H1 (cell line): ENCODE results near the gene DPM2. TPM values are rescaled to one million over a fixed set of nuclear protein-coding genes. Genes with fewer than 3 reads are reported as not detected.

Source experiments
- CTCF ChIA-PET: fragments of 300-600 bp; sonication (Branson Sonifier 250); formaldehyde crosslinking; loops from one replicate; lab custom pipeline; 2021; ENCODE audit not compliant: partially characterized antibody; lab: Charles Lee
- POLR2A ChIA-PET: fragments of 300-600 bp; sonication (Branson Sonifier 250); formaldehyde crosslinking; loops from one replicate; lab custom pipeline; 2021; ENCODE audit warnings: inconsistent platforms; ENCODE audit not compliant: partially characterized antibody; lab: Charles Lee
- DNase-seq, 2 experiments: peaks; one replicate each; pipeline versions ENCODE4 v3.0.0 to v3.0.0-alpha.2; 2010 to 2022; ENCODE audit warnings: low spot score in 2 of 2, low read depth in 1 of 2, mixed read lengths in 1 of 2
- FAIRE-seq: peaks from 2 replicates; lab custom pipeline; 2011; peaks lifted over from hg19 to GRCh38; lab: Jason Lieb, UNC
- H2AFZ ChIP-seq: 2 replicates; pipeline ENCODE4 v1.8.1; 2012; ENCODE audit warnings: low read length, inconsistent platforms
- H2AK5ac ChIP-seq: 2 replicates; pipeline ENCODE4 v1.6.1; 2013; ENCODE audit warnings: low read depth, low read length
- H2BK120ac ChIP-seq: replicated peaks from 2 replicates; pipeline ENCODE3; 2013; ENCODE audit warnings: low read depth, low read length, inconsistent platforms
- H2BK12ac ChIP-seq: 2 replicates; pipeline ENCODE4 v1.6.1; 2013; ENCODE audit warnings: low read depth, low read length
- H2BK15ac ChIP-seq: 2 replicates; pipeline ENCODE4 v1.6.1; 2013; ENCODE audit warnings: low read length
- H2BK20ac ChIP-seq: 2 replicates; pipeline ENCODE4 v1.6.1; 2013; ENCODE audit warnings: low read length
- H2BK5ac ChIP-seq: 2 replicates; pipeline ENCODE4 v1.6.1; 2013; ENCODE audit warnings: low read depth, low read length
- H3K14ac ChIP-seq: 2 replicates; pipeline ENCODE4 v1.6.1; 2013; ENCODE audit warnings: inconsistent platforms; ENCODE audit not compliant: insufficient read length
- H3K18ac ChIP-seq: 2 replicates; pipeline ENCODE4 v1.6.1; 2013; ENCODE audit warnings: low read length; ENCODE audit errors: extremely low read depth
- H3K23ac ChIP-seq: 2 replicates; pipeline ENCODE4 v1.6.1; 2013; ENCODE audit warnings: inconsistent platforms; ENCODE audit not compliant: insufficient read length
- H3K23me2 ChIP-seq: 2 replicates; pipeline ENCODE4 v1.6.1; 2013; ENCODE audit warnings: low read depth, low read length
- H3K27ac ChIP-seq: 2 replicates; pipeline ENCODE4 v1.6.1; 2011; ENCODE audit warnings: low read depth, low read length, inconsistent platforms
- H3K27me3 ChIP-seq, 4 experiments: replicated peaks in 1 of 4; 1 replicate in 1 of 4; 2 replicates in 3 of 4; pipeline versions ENCODE4 v1.6.1 to v1.8.1; 2011 to 2013; ENCODE audit warnings: low read length in 3 of 4, mild to moderate bottlenecking in 3 of 4, inconsistent platforms in 2 of 4, mixed read lengths in 2 of 4, moderate library complexity in 1 of 4; ENCODE audit not compliant: control insufficient read depth in 3 of 4, insufficient read depth in 3 of 4; ENCODE audit errors: extremely low read depth in 1 of 4
- H3K36me3 ChIP-seq, 4 experiments: 2 replicates each; pipeline versions ENCODE4 v1.6.1 to v1.8.1; 2011 to 2013; ENCODE audit warnings: mild to moderate bottlenecking in 4 of 4, low read length in 3 of 4, moderate library complexity in 2 of 4, control low read depth in 1 of 4, inconsistent platforms in 1 of 4; ENCODE audit not compliant: insufficient read depth in 4 of 4, control insufficient read depth in 2 of 4
- H3K4ac ChIP-seq: replicated peaks from 2 replicates; pipeline ENCODE3; 2013; ENCODE audit warnings: low read length, low read depth, mixed read lengths, inconsistent platforms; ENCODE audit not compliant: insufficient read length
- H3K4me1 ChIP-seq, 4 experiments: replicated peaks in 1 of 4; 1 replicate in 1 of 4; 2 replicates in 3 of 4; pipeline versions ENCODE4 v1.6.1 to v1.8.1; 2011 to 2013; ENCODE audit warnings: low read length in 3 of 4, inconsistent platforms in 2 of 4, mixed read lengths in 1 of 4; ENCODE audit not compliant: insufficient read depth in 4 of 4, control insufficient read depth in 3 of 4
- H3K4me2 ChIP-seq, 2 experiments: 2 replicates each; pipeline versions ENCODE4 v1.6.1 to v1.8.1; 2011 to 2013; ENCODE audit warnings: low read depth in 2 of 2, low read length in 2 of 2, control low read depth in 1 of 2, inconsistent platforms in 1 of 2, mild to moderate bottlenecking in 1 of 2; ENCODE audit not compliant: insufficient read depth in 1 of 2
- H3K4me3 ChIP-seq, 4 experiments: fragments of 200-600, 300-600 bp in 1 of 4; sonication (generic), shearing (Covaris generic), sonication (Bioruptor Twin) in 1 of 4; 2 replicates each; pipeline versions ENCODE4 v1.5.1 to v1.8.1; 2011 to 2016; ENCODE audit warnings: low read length in 4 of 4, low read depth in 3 of 4, control low read depth in 2 of 4, inconsistent platforms in 2 of 4, mild to moderate bottlenecking in 2 of 4, mixed read lengths in 1 of 4, moderate library complexity in 1 of 4; ENCODE audit not compliant: insufficient read depth in 2 of 4; ENCODE audit errors: extremely low read depth in 1 of 4
- H3K56ac ChIP-seq: replicated peaks from 2 replicates; pipeline ENCODE3; 2013; ENCODE audit warnings: low read depth, mild to moderate bottlenecking, mixed read lengths, low read length, inconsistent platforms; ENCODE audit not compliant: insufficient read length
- H3K79me1 ChIP-seq: 2 replicates; pipeline ENCODE4 v1.6.1; 2013; ENCODE audit warnings: low read depth, low read length, control low read depth
- H3K79me2 ChIP-seq, 2 experiments: 2 replicates each; pipeline versions ENCODE4 v1.6.1 to v1.8.1; 2012 to 2013; ENCODE audit warnings: low read length in 2 of 2, mild to moderate bottlenecking in 2 of 2, inconsistent platforms in 1 of 2; ENCODE audit not compliant: insufficient read depth in 2 of 2, control insufficient read depth in 1 of 2
- H3K9ac ChIP-seq, 4 experiments: replicated peaks in 1 of 4; 1 replicate in 1 of 4; 2 replicates in 3 of 4; pipeline versions ENCODE4 v1.6.1 to v1.8.1; 2011 to 2013; ENCODE audit warnings: low read depth in 3 of 4, low read length in 3 of 4, control low read depth in 2 of 4, mild to moderate bottlenecking in 2 of 4, moderate library complexity in 2 of 4, inconsistent platforms in 1 of 4; ENCODE audit errors: extremely low read depth in 1 of 4
- H3K9me3 ChIP-seq, 2 experiments: 2 replicates each; pipeline versions ENCODE4 v1.6.1 to v1.8.1; 2012 to 2013; ENCODE audit warnings: mild to moderate bottlenecking in 2 of 2, moderate library complexity in 2 of 2, control low read depth in 1 of 2, inconsistent platforms in 1 of 2, low read depth in 1 of 2, low read length in 1 of 2, mixed read lengths in 1 of 2; ENCODE audit not compliant: insufficient read depth in 2 of 2
- H4K20me1 ChIP-seq, 2 experiments: replicated peaks in 1 of 2; 2 replicates each; pipeline versions ENCODE3 to v1.8.1; 2011 to 2013; ENCODE audit warnings: inconsistent platforms in 2 of 2, low read length in 2 of 2, mild to moderate bottlenecking in 1 of 2; ENCODE audit not compliant: insufficient read depth in 2 of 2, control insufficient read depth in 1 of 2
- H4K5ac ChIP-seq: 2 replicates; pipeline ENCODE4 v1.6.1; 2013; ENCODE audit warnings: low read length, low read depth, mixed read lengths, inconsistent platforms; ENCODE audit not compliant: insufficient read length
- H4K8ac ChIP-seq: 2 replicates; pipeline ENCODE4 v1.8.0; 2013; ENCODE audit warnings: mild to moderate bottlenecking, moderate library complexity, low read length, inconsistent platforms; ENCODE audit not compliant: insufficient read depth; ENCODE audit errors: extremely low read depth
- H4K91ac ChIP-seq: replicated peaks from 2 replicates; pipeline ENCODE3; 2013; ENCODE audit warnings: low read length, mixed read lengths, inconsistent platforms; ENCODE audit not compliant: insufficient read length
- CBX5 ChIP-seq: fragments of 300-800, 300-1000 bp; sonication (generic); IDR thresholded peaks from 2 replicates; pipeline ENCODE4 v1.7.1; 2016; ENCODE audit warnings: antibody characterized with exemption, low read length, low read depth
- EP300 ChIP-seq, 2 experiments: IDR thresholded peaks; 1 replicate in 1 of 2; 2 replicates in 1 of 2; pipeline ENCODE4 v1.6.1; 2011 to 2012; ENCODE audit warnings: low read depth in 2 of 2, low read length in 2 of 2, mild to moderate bottlenecking in 2 of 2, borderline replicate concordance in 1 of 2, inconsistent platforms in 1 of 2, moderate library complexity in 1 of 2
- HDAC2 ChIP-seq, 2 experiments: fragments of 300-600 bp in 1 of 2; sonication (generic) in 1 of 2; IDR thresholded peaks; 2 replicates each; pipeline ENCODE4 v1.6.1; 2011 to 2012; ENCODE audit warnings: low read depth in 2 of 2, low read length in 2 of 2, mild to moderate bottlenecking in 2 of 2, moderate library complexity in 2 of 2, borderline replicate concordance in 1 of 2, inconsistent platforms in 1 of 2
- NANOG ChIP-seq: IDR thresholded peaks from 2 replicates; pipeline ENCODE4 v1.6.1; 2011; ENCODE audit warnings: low read length, low read depth, mild to moderate bottlenecking, inconsistent platforms; ENCODE audit not compliant: insufficient read depth, poor library complexity, severe bottlenecking
- RBBP5 ChIP-seq: IDR thresholded peaks from 2 replicates; pipeline ENCODE4 v1.7.1; 2012; ENCODE audit warnings: low read depth, mild to moderate bottlenecking, inconsistent platforms, low read length, moderate library complexity, borderline replicate concordance
- RXRA ChIP-seq: IDR thresholded peaks from 2 replicates; pipeline ENCODE4 v1.6.1; 2011; ENCODE audit warnings: low read depth, mild to moderate bottlenecking, low read length, moderate library complexity; ENCODE audit not compliant: insufficient read depth
- SP4 ChIP-seq: IDR thresholded peaks from 2 replicates; pipeline ENCODE4 v1.6.1; 2012; ENCODE audit warnings: low read length, inconsistent platforms
- TAF7 ChIP-seq: optimal IDR thresholded peaks from 2 replicates; pipeline ENCODE3; 2011; ENCODE audit warnings: low read depth, mild to moderate bottlenecking, inconsistent platforms, low read length, moderate library complexity, borderline replicate concordance
- WGBS, 2 experiments: shearing (Covaris generic) in 1 of 2; methylation state at CpG; one replicate each; pipeline versions ENCODE4 v1.1.6 to v1.1.7; 2013 to 2015; ENCODE audit warnings: low lambda C conversion rate in 2 of 2, mixed read lengths in 2 of 2, inconsistent platforms in 1 of 2, low coverage in 1 of 2, missing lambda C conversion rate in 1 of 2; ENCODE audit not compliant: insufficient replicate concordance in 2 of 2, insufficient coverage in 1 of 2, insufficient read length in 1 of 2; ENCODE audit errors: extremely low coverage in 1 of 2, missing lambda C conversion rate in 1 of 2; 5-methylcytosine and 5-hydroxymethylcytosine counted together
- polyA plus RNA-seq, 7 experiments: library from polyadenylated mRNA; depleted of rRNA in 3 of 7; stranded (reverse) in 5 of 7; unstranded in 2 of 7; fragments of >200 nt in 5 of 7; fragments of 200-250 nt in 2 of 7; gene quantifications; 1 replicate in 5 of 7; 2 replicates in 1 of 7; 4 replicates in 1 of 7; pipeline versions ENCODE4 v1.2.1 to v1.2.3, GENCODE V29; 2011 to 2013; ENCODE audit warnings: missing spikeins in 2 of 7, mixed read lengths in 2 of 7
- total RNA-seq: library from RNA; stranded (reverse); fragmentation: NEBNext Ultra II Directional; extraction: Animal tissue kit (Norgen Biotek cat#: 25700); gene quantifications from 2 replicates; pipeline ENCODE4 v1.2.1, GENCODE V29; 2021

The DPM2 gene
- total and polyA plus RNA-seq, 2 of the 8 experiments (the other 6 are each of a cell fraction or from before 2014, with no cell fraction given), result 45.4 to 95.4 TPM

- Histone ChIP-seq H3K14ac (no peak overlapping the region), H3K56ac (no peak overlapping the region), H3K36me3 (peaks cover 7 to 16% (median 13%) of the 10 kb centered on the region in 4 experiments), H2BK15ac (no peak overlapping the region), H4K5ac (no peak overlapping the region), H2BK5ac (no peak overlapping the region), H3K79me1 (peaks cover 4% of the 10 kb centered on the region), H2AFZ (no peak overlapping the region), H4K91ac (no peak overlapping the region), H3K4ac (no peak overlapping the region), H2BK120ac (no peak overlapping the region), H3K4me2 (no peak overlapping the region), H3K9ac (no peak overlapping the region), H3K79me2 (peaks cover 0 to 11% of the 10 kb centered on the region in 2 experiments; a peak in 1 of 4 replicates), H3K18ac (no peak overlapping the region), H3K23me2 (peaks cover 13% of the 10 kb centered on the region; the same call in 1 of the 2 replicates), H3K27me3 (no peaks in the 10 kb centered on the region), H4K20me1 (peaks cover 4 to 23% of the 10 kb centered on the region in 2 experiments), H3K27ac (no peak overlapping the region), H3K4me1 (peaks cover 0 to 25% (median 15%) of the 10 kb centered on the region in 4 experiments; a peak in 6 of 7 replicates), H2BK20ac (no peak overlapping the region), H3K9me3 (no peaks in the 10 kb centered on the region), H2BK12ac (no peak overlapping the region), H3K4me3 (no peak overlapping the region), H2AK5ac (no peak overlapping the region), H3K23ac (no peak overlapping the region), H4K8ac (no peak overlapping the region)
- DNase-seq (no peak), FAIRE-seq (no peak)
- CTCF ChIA-PET, result interaction anchor here (0.8 to 35.5 kb wide), 24 partner anchors 10 to 183 kb away, joined by 3 to 825 read pairs (median 14); partner anchors contain the start of genes EEIG1, ENG, NAIF1 and PIP5KL1
- POLR2A ChIA-PET, result interaction anchor here (1.0 to 1.8 kb wide), 6 partner anchors 8 to 93 kb away, joined by 3 to 7 read pairs (median 4); partner anchors contain the start of gene EEIG1
- 83% methylated on average over 14 of the region's 18 CpGs; no CpG with 5 or more reads in 1 of the 2 experiments for WGBS, 2 experiments
- TF ChIP-seq RBBP5, result no peak
- TF ChIP-seq TAF7, result no peak
- no peak for TF ChIP-seq RXRA
- no peak for TF ChIP-seq CBX5
- TF ChIP-seq SP4, result no peak
- TF ChIP-seq HDAC2 (IDR thresholded peaks at IDR 0.05; ENCODE audit: borderline replicate concordance in 1 of 2, low read depth in 2 of 2, low read length in 2 of 2), result no peak
- no peak for TF ChIP-seq EP300 (IDR thresholded peaks at IDR 0.05; ENCODE audit: borderline replicate concordance in 1 of 2, low read depth in 2 of 2, low read length in 2 of 2)
- TF ChIP-seq NANOG, result no peak
Observed at GRCh38 chr9:127941062-127941960, 3.7 kb upstream of the DPM2 start.
